22Rv1 (cell line): ENCODE measurements around the gene YJEFN3.

Source experiments
- CTCF ChIP-seq: fragments of 450-650 bp; IDR thresholded peaks from 2 replicates; pipeline ENCODE4 v1.5.1; 2017; ENCODE audit warnings: mild to moderate bottlenecking
- ZFX ChIP-seq: fragments of 450-650 bp; IDR thresholded peaks from 2 replicates; pipeline ENCODE4 v1.6.1; 2017; ENCODE audit warnings: antibody characterized with exemption, borderline replicate concordance

- no peak for TF ChIP-seq CTCF
- no peak for TF ChIP-seq ZFX
Measured at GRCh38 chr19:19543101-19543500, 14.4 kb downstream of the YJEFN3 start.
